ENCODE measurements around the gene SHMT1.

SHMT1 gene

GRCh38 chr17:18371455-18371854 lies 8.1 kb upstream of the SHMT1 start:
- H3K79me2 ChIP-seq (ENCODE audit: insufficient read depth, low read length), result no peaks in the 10 kb centered on the region
- no peaks in the 10 kb centered on the region for H3K27me3 ChIP-seq (ENCODE audit: insufficient read depth, low read length, poor library complexity, severe bottlenecking)
- no peaks in the 10 kb centered on the region for H4K20me1 ChIP-seq (ENCODE audit: insufficient read depth, low read length, poor library complexity, severe bottlenecking)
- H3K9ac ChIP-seq (ENCODE audit: low read depth, low read length, poor library complexity, severe bottlenecking), result no peak overlapping the region
- H3K4me2 ChIP-seq (ENCODE audit: low read depth, low read length, poor library complexity, severe bottlenecking), result no peak overlapping the region
- H3K4me1 ChIP-seq (ENCODE audit: insufficient read depth, low read length, poor library complexity, severe bottlenecking), result no peaks in the 10 kb centered on the region
- no peak overlapping the region for H3K4me3 ChIP-seq (ENCODE audit: low read length, poor library complexity, severe bottlenecking)
- H3F3A ChIP-seq (ENCODE audit: low read depth), result no peaks in the 10 kb centered on the region
- no peaks in the 10 kb centered on the region for H3K36me3 ChIP-seq (ENCODE audit: insufficient read depth, low read length)
- no peak overlapping the region for H2AFZ ChIP-seq (ENCODE audit: low read length)
- H3K9me2 ChIP-seq (replicated peaks; ENCODE audit: low read depth, low read length), result no peaks in the 10 kb centered on the region
- no peaks in the 10 kb centered on the region; the same call in 1 of the 2 replicates for H3K9me3 ChIP-seq (ENCODE audit: insufficient read depth, low read depth, low read length)
- TF ChIP-seq CTCF (conservative IDR thresholded peaks at IDR 0.05; ENCODE audit: low read length) (no peak), EZH2phosphoT487 (IDR thresholded peaks at IDR 0.05; ENCODE audit: borderline replicate concordance) (no peak)

- H3K9ac ChIP-seq (ENCODE audit: low read depth, low read length, poor library complexity, severe bottlenecking), result no peak overlapping the region
- H3K4me1 ChIP-seq (ENCODE audit: insufficient read depth, low read length, poor library complexity, severe bottlenecking), result no peaks in the 10 kb centered on the region
- TF ChIP-seq EZH2phosphoT487 (IDR thresholded peaks at IDR 0.05; ENCODE audit: borderline replicate concordance) (no peak), CTCF (conservative IDR thresholded peaks at IDR 0.05; ENCODE audit: low read length) (no peak)
- H3K9me2 ChIP-seq (replicated peaks; ENCODE audit: low read depth, low read length), result no peaks in the 10 kb centered on the region
- H3K9me3 ChIP-seq (ENCODE audit: insufficient read depth, low read depth, low read length), result no peaks in the 10 kb centered on the region; the same call in 1 of the 2 replicates
- no peak overlapping the region for H3K4me2 ChIP-seq (ENCODE audit: low read depth, low read length, poor library complexity, severe bottlenecking)
- H3F3A ChIP-seq (ENCODE audit: low read depth), result no peaks in the 10 kb centered on the region
- H3K79me2 ChIP-seq (ENCODE audit: insufficient read depth, low read length), result no peaks in the 10 kb centered on the region
- no peaks in the 10 kb centered on the region for H3K36me3 ChIP-seq (ENCODE audit: insufficient read depth, low read length)
- no peak overlapping the region for H2AFZ ChIP-seq (ENCODE audit: low read length)
- no peaks in the 10 kb centered on the region for H3K27me3 ChIP-seq (ENCODE audit: insufficient read depth, low read length, poor library complexity, severe bottlenecking)
- H3K4me3 ChIP-seq (ENCODE audit: low read length, poor library complexity, severe bottlenecking), result no peak overlapping the region
- H4K20me1 ChIP-seq (ENCODE audit: insufficient read depth, low read length, poor library complexity, severe bottlenecking), result no peaks in the 10 kb centered on the region
Observed at GRCh38 chr17:18370761-18371160, 7.4 kb upstream of the SHMT1 start.

GRCh38 chr17:18368946-18369345 lies 5.6 kb upstream of the SHMT1 start:
- TF ChIP-seq EZH2phosphoT487 (IDR thresholded peaks at IDR 0.05; ENCODE audit: borderline replicate concordance) (no peak), CTCF (conservative IDR thresholded peaks at IDR 0.05; ENCODE audit: low read length) (no peak)
- no peak overlapping the region for H3K4me2 ChIP-seq (ENCODE audit: low read depth, low read length, poor library complexity, severe bottlenecking)

More at GRCh38 chr17:18368946-18369345, 5.6 kb upstream of the SHMT1 start:
- H3K79me2 ChIP-seq (ENCODE audit: insufficient read depth, low read length), result no peaks in the 10 kb centered on the region
- no peaks in the 10 kb centered on the region for H3F3A ChIP-seq (ENCODE audit: low read depth)
- H4K20me1 ChIP-seq (ENCODE audit: insufficient read depth, low read length, poor library complexity, severe bottlenecking), result no peaks in the 10 kb centered on the region
- no peaks in the 10 kb centered on the region for H3K9me3 ChIP-seq (ENCODE audit: insufficient read depth, low read depth, low read length)
- no peak overlapping the region for H3K4me3 ChIP-seq (ENCODE audit: low read length, poor library complexity, severe bottlenecking)
- no peak overlapping the region for H2AFZ ChIP-seq (ENCODE audit: low read length)
- no peaks in the 10 kb centered on the region for H3K27me3 ChIP-seq (ENCODE audit: insufficient read depth, low read length, poor library complexity, severe bottlenecking)
- H3K9ac ChIP-seq (ENCODE audit: low read depth, low read length, poor library complexity, severe bottlenecking), result no peak overlapping the region
- no peaks in the 10 kb centered on the region for H3K36me3 ChIP-seq (ENCODE audit: insufficient read depth, low read length)
- no peaks in the 10 kb centered on the region for H3K9me2 ChIP-seq (replicated peaks; ENCODE audit: low read depth, low read length)
- H3K4me1 ChIP-seq (ENCODE audit: insufficient read depth, low read length, poor library complexity, severe bottlenecking), result no peaks in the 10 kb centered on the region
